ENCODE measurements around the gene CACNG1. TPM values are rescaled to one million over a fixed set of nuclear protein-coding genes. Genes with fewer than 3 reads are reported as not detected.

Gene CACNG1
- total RNA-seq, 1 experiment from 2014 or later: not detected

DNA sequence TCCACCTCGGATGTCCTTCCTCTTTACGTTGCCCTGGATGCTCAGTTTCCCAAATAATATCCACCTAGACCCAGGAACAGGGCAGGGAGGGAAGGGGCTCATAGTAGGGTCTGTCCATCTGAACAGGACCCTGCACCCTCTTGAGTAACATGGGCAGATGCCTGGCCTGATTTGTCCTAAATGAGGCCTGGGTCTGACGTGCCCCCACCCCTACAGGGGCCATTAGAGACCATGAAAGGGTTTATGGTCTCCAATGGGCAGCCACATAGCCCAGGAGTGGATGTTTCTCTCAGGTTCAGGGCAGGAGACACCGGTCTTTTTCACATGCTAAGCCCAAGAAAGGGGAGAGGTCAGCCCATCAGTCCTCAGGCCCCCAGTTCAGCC lies 6.8 kb downstream of the CACNG1 start:
- no TSS peak for BruUV-seq (replicated peaks)
- peaks cover 13% of the 10 kb centered on the region for H3K9me3 Mint-ChIP-seq (ENCODE audit: unreplicated experiment)
- intact Hi-C loops (cut with micrococcal nuclease): no loop called here
- H3K4me3 Mint-ChIP-seq (ENCODE audit: unreplicated experiment): no peak overlapping the region
- no peak for DNase-seq (ENCODE audit: unreplicated experiment)
- ChIA-PET CTCF (interaction anchor here (0.6 kb wide), 1 partner anchor 24 kb away, joined by 3 read pairs; no protein-coding TSS in a partner anchor), POLR2A (no interaction called here)
- no peaks in the 10 kb centered on the region for H3K36me3 Mint-ChIP-seq (ENCODE audit: insufficient read depth, unreplicated experiment)
- no peak overlapping the region for H3K27ac Mint-ChIP-seq (ENCODE audit: low read depth, unreplicated experiment)
- H3K4me1 Mint-ChIP-seq (ENCODE audit: insufficient read depth, unreplicated experiment): peaks cover 9% of the 10 kb centered on the region
- no peaks in the 10 kb centered on the region for H3K27me3 Mint-ChIP-seq (ENCODE audit: insufficient read depth, unreplicated experiment)
- TF ChIP-seq, protein P1, sequence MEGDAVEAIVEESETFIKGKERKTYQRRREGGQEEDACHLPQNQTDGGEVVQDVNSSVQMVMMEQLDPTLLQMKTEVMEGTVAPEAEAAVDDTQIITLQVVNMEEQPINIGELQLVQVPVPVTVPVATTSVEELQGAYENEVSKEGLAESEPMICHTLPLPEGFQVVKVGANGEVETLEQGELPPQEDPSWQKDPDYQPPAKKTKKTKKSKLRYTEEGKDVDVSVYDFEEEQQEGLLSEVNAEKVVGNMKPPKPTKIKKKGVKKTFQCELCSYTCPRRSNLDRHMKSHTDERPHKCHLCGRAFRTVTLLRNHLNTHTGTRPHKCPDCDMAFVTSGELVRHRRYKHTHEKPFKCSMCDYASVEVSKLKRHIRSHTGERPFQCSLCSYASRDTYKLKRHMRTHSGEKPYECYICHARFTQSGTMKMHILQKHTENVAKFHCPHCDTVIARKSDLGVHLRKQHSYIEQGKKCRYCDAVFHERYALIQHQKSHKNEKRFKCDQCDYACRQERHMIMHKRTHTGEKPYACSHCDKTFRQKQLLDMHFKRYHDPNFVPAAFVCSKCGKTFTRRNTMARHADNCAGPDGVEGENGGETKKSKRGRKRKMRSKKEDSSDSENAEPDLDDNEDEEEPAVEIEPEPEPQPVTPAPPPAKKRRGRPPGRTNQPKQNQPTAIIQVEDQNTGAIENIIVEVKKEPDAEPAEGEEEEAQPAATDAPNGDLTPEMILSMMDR (IDR thresholded peaks at IDR 0.05; ENCODE audit: unreplicated experiment): no peak

DNA sequence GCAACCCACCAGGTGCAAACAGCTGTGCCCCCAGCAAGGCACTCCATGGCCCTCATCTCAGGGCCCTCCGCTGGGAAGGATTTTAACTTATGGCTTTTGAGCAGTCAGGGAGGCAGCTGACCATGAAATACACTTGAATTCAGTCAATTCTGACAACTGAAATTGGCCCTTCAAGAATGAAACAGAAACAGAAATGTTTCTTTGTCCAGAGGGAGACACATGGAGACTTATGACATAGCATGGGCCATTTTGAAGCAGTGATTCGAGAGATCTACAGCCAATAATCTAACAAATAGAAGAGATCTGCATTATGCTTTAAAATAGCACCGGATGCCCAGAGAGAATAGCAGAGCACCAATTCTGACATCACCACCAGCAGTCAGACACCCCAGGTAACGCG lies 7.5 kb downstream of the CACNG1 start:
- intact Hi-C loops (cut with micrococcal nuclease): no loop called here
- Mint-ChIP-seq H3K9me3 (ENCODE audit: unreplicated experiment) (peaks cover 12% of the 10 kb centered on the region), H3K36me3 (ENCODE audit: insufficient read depth, unreplicated experiment) (no peaks in the 10 kb centered on the region), H3K4me3 (ENCODE audit: unreplicated experiment) (no peak overlapping the region), H3K27ac (ENCODE audit: low read depth, unreplicated experiment) (no peak overlapping the region), H3K4me1 (ENCODE audit: insufficient read depth, unreplicated experiment) (peaks cover 2% of the 10 kb centered on the region), H3K27me3 (ENCODE audit: insufficient read depth, unreplicated experiment) (no peaks in the 10 kb centered on the region)
- DNase-seq (ENCODE audit: unreplicated experiment): no peak
- no TSS peak for BruUV-seq (replicated peaks)
- ChIA-PET POLR2A (no interaction called here), CTCF (no interaction called here)
- TF ChIP-seq, protein P1 (IDR thresholded peaks at IDR 0.05; ENCODE audit: unreplicated experiment): no peak

DNA sequence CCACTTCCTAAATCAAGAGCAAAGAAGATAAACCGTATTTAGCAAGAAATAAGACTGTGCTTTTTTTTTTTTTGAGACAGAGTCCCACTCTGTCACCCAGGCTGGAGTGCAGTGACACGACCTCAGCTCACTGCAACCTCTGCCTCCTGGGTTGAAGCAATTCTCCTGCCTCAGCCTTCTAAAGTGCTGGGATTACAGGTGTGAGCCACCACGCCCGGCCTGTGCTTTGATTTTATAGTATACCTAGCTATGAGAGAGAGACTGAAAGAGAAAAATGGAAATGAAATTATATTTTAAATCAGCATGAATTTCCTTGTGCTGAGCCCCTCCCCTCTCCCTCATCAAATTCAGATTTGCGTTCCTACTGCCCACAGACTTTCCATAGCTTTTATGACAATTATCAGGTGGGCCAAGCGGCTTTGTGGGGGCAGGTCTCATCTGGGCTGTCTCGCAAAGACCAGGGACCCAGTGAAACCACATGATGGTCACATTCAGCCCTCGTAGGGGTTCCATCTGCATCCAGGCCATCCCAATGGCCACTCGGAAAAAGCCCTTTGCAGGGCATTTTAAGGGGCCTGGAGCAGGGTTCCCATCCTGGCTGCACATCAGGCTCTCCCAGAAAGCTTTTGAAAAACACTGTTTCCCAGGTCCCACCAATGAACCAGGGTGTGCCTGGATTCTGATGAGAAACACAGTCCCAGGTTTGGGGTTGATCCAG lies 8.5 kb downstream of the CACNG1 start:
- H3K4me1 Mint-ChIP-seq (ENCODE audit: insufficient read depth, unreplicated experiment): no peaks in the 10 kb centered on the region
- H3K4me3 Mint-ChIP-seq (ENCODE audit: unreplicated experiment): no peak overlapping the region
- H3K27me3 Mint-ChIP-seq (ENCODE audit: insufficient read depth, unreplicated experiment): no peaks in the 10 kb centered on the region
- intact Hi-C loops (cut with micrococcal nuclease): no loop called here
- DNase-seq (ENCODE audit: unreplicated experiment): no peak
- POLR2A ChIA-PET: no interaction called here
- peaks cover 8% of the 10 kb centered on the region for H3K9me3 Mint-ChIP-seq (ENCODE audit: unreplicated experiment)
- BruUV-seq (replicated peaks): no TSS peak
- CTCF ChIA-PET: no interaction called here
- H3K36me3 Mint-ChIP-seq (ENCODE audit: insufficient read depth, unreplicated experiment): no peaks in the 10 kb centered on the region
- no peak overlapping the region for H3K27ac Mint-ChIP-seq (ENCODE audit: low read depth, unreplicated experiment)
- TF ChIP-seq, protein P1 (IDR thresholded peaks at IDR 0.05; ENCODE audit: unreplicated experiment): no peak

DNA sequence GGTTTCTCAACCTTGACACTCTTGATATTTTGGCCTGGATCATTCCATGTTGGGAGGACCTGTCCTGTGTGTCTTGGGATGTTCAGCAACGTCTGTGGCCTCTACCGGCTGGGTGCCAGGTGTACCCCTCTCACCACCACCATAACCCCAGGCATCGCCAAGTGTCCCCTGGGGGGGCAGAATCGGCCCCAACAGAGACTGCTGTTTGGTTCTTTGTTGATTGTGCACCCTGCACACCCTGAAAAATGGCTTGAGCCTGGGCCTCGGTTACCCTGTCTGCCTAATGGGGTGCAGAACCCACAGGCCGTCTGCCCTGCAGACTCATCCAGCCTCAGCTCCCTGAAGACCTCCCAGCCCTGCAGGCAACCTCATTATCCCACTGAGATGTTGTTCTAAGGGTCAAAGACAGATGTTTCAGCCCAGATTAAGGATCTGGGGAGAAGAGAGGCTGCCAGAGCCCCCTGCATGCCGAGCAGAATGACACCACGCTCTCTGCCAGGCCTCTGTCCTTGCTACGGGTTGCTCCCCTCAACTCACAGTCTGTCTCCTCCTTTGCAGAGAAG lies 9.2 kb downstream of the CACNG1 start:
- TF ChIP-seq, protein P1 (IDR thresholded peaks at IDR 0.05; ENCODE audit: unreplicated experiment): no peak
- no peaks in the 10 kb centered on the region for H3K4me1 Mint-ChIP-seq (ENCODE audit: insufficient read depth, unreplicated experiment)
- H3K27ac Mint-ChIP-seq (ENCODE audit: low read depth, unreplicated experiment): no peak overlapping the region
- no peaks in the 10 kb centered on the region for H3K27me3 Mint-ChIP-seq (ENCODE audit: insufficient read depth, unreplicated experiment)
- no peaks in the 10 kb centered on the region for H3K36me3 Mint-ChIP-seq (ENCODE audit: insufficient read depth, unreplicated experiment)
- no peak overlapping the region for H3K4me3 Mint-ChIP-seq (ENCODE audit: unreplicated experiment)
- ChIA-PET POLR2A (no interaction called here), CTCF (interaction anchor here (0.6 kb wide), 1 partner anchor 49 kb away, joined by 3 read pairs; no protein-coding TSS in a partner anchor)
- no peak for DNase-seq (ENCODE audit: unreplicated experiment)
- BruUV-seq (replicated peaks): no TSS peak
- H3K9me3 Mint-ChIP-seq (ENCODE audit: unreplicated experiment): peaks cover 6% of the 10 kb centered on the region
- intact Hi-C loops (cut with micrococcal nuclease): no loop called here

Data from MCF 10A (cell line).